HepG2 (cell line): Measurements from ENCODE around the gene MAPK11. TPM values are rescaled to one million over a fixed set of nuclear protein-coding genes. Genes with fewer than 3 reads are reported as not detected.

Source experiments
- ATAC-seq: fragments of 200-7000 bp; cut with Tn5 transposase; 3 replicates; pipeline ENCODE4 v1.9.1; 2020; ENCODE audit warnings: mild to moderate bottlenecking, moderate library complexity
- BruUV-seq: library from RNA; stranded (reverse); fragments of 400-500 nt; replicated peaks from 2 replicates; lab custom pipeline; 2021; lab: Mats Ljungman, UMichigan
- CTCF ChIA-PET: fragments of 300-600 bp; formaldehyde crosslinking; extraction: SDS; loops from one replicate; lab custom pipeline; 2021; ENCODE audit warnings: low total read pairs, inconsistent platforms, low intra/inter-chr PET ratio; lab: Yijun Ruan, JAX
- POLR2A ChIA-PET: fragments of 350-600 bp; sonication (Branson Sonifier 250); formaldehyde crosslinking; loops from one replicate; lab custom pipeline; 2020; ENCODE audit warnings: antibody characterized with exemption, inconsistent platforms; lab: Yijun Ruan, JAX
- DNase-seq: peaks from one replicate; pipeline ENCODE4 v3.0.0-alpha.2; 2015; ENCODE audit warnings: low spot score
- FAIRE-seq: peaks from 3 replicates; lab custom pipeline; 2011; peaks lifted over from hg19 to GRCh38; lab: Jason Lieb, UNC
- H2AFZ ChIP-seq: one replicate; pipeline ENCODE4 v1.6.1; 2011; ENCODE audit warnings: low read length, inconsistent platforms
- H3K27ac ChIP-seq: fragments of 300-600 bp; 3 replicates; pipeline ENCODE4 v1.8.0; 2011; ENCODE audit warnings: mixed run types, mild to moderate bottlenecking, mixed read lengths, low read length, inconsistent platforms; ENCODE audit not compliant: insufficient read depth; ENCODE audit errors: extremely low read length
- H3K27me3 ChIP-seq, 2 experiments: fragments of 200-600 bp in 1 of 2; 2 replicates in 1 of 2; 3 replicates in 1 of 2; pipeline versions ENCODE4 v1.6.0 to v1.8.0; 2011; ENCODE audit warnings: low read length in 2 of 2, mild to moderate bottlenecking in 2 of 2, moderate library complexity in 2 of 2, inconsistent platforms in 1 of 2; ENCODE audit not compliant: insufficient read depth in 2 of 2, control insufficient read depth in 1 of 2
- H3K36me3 ChIP-seq, 2 experiments: fragments of 200-600 bp in 1 of 2; replicated peaks in 1 of 2; 2 replicates in 1 of 2; 3 replicates in 1 of 2; pipeline versions ENCODE4 v1.5.1 to v1.8.0; 2011; ENCODE audit warnings: low read length in 2 of 2, inconsistent platforms in 1 of 2; ENCODE audit not compliant: insufficient read depth in 2 of 2, control insufficient read depth in 1 of 2
- H3K4me1 ChIP-seq: 2 replicates; pipeline ENCODE4 v1.5.1; 2012; ENCODE audit warnings: low read length, inconsistent platforms; ENCODE audit not compliant: insufficient read depth
- H3K4me2 ChIP-seq: 2 replicates; pipeline ENCODE4 v1.6.0; 2011; ENCODE audit warnings: low read depth, low read length, inconsistent platforms
- H3K4me3 ChIP-seq, 3 experiments: fragments of 200-600 bp in 1 of 3; sonication (generic), shearing (Covaris generic) in 1 of 3; replicated peaks in 1 of 3; 2 replicates each; pipeline ENCODE4 v1.5.1; 2011 to 2016; ENCODE audit warnings: low read length in 3 of 3, inconsistent platforms in 2 of 3, low read depth in 2 of 3, mild to moderate bottlenecking in 2 of 3, control low read depth in 1 of 3, mixed read lengths in 1 of 3; ENCODE audit not compliant: insufficient read depth in 1 of 3
- H3K79me2 ChIP-seq: one replicate; pipeline ENCODE4 v1.6.1; 2011; ENCODE audit warnings: low read length, inconsistent platforms; ENCODE audit not compliant: insufficient read depth
- H3K9ac ChIP-seq: 2 replicates; pipeline ENCODE4 v1.6.0; 2011; ENCODE audit warnings: mild to moderate bottlenecking, low read depth, low read length, inconsistent platforms; ENCODE audit not compliant: insufficient read depth
- H3K9me3 ChIP-seq: 2 replicates; pipeline ENCODE4 v1.5.1; 2012; ENCODE audit warnings: mild to moderate bottlenecking, low read length
- H4K20me1 ChIP-seq: 2 replicates; pipeline ENCODE4 v1.6.0; 2011; ENCODE audit warnings: inconsistent platforms, mild to moderate bottlenecking, low read length, moderate library complexity; ENCODE audit not compliant: insufficient read depth
- AGO2 ChIP-seq: fragments of 200-400 bp; formaldehyde crosslinking; optimal IDR thresholded peaks from 2 replicates; pipeline ENCODE3; 2017; ENCODE audit warnings: mild to moderate bottlenecking, low read depth, low read length, moderate library complexity
- FOXO4 ChIP-seq: sonication (generic); formaldehyde crosslinking; conservative IDR thresholded peaks from 2 replicates; pipeline ENCODE4 v1.8.1; 2023; ENCODE audit warnings: missing genetic modification reagents
- IRF2 ChIP-seq: IDR thresholded peaks from 2 replicates; pipeline ENCODE4 v1.6.1; 2018; ENCODE audit warnings: missing genetic modification reagents, missing compliant biosample characterization
- KDM2A ChIP-seq: sonication (generic); formaldehyde crosslinking; IDR thresholded peaks from 2 replicates; pipeline ENCODE4 v1.4.0; 2020; ENCODE audit warnings: low read depth, missing genetic modification reagents, borderline replicate concordance
- KIAA2018 ChIP-seq: sonication (generic); formaldehyde crosslinking; IDR thresholded peaks from 2 replicates; pipeline ENCODE4 v1.5.0; 2020; ENCODE audit warnings: mild to moderate bottlenecking, missing genetic modification reagents, borderline replicate concordance
- NRL ChIP-seq: sonication (generic); formaldehyde crosslinking; IDR thresholded peaks from 2 replicates; pipeline ENCODE4 v1.5.0; 2020; ENCODE audit warnings: missing genetic modification reagents, mild to moderate bottlenecking, moderate library complexity, borderline replicate concordance
- RBFOX2 ChIP-seq: fragments of 200-400 bp; formaldehyde crosslinking; IDR thresholded peaks from 2 replicates; pipeline ENCODE4 v1.6.1; 2017; ENCODE audit warnings: low read depth, mild to moderate bottlenecking, low read length
- ZNF335 ChIP-seq: sonication (generic); formaldehyde crosslinking; IDR thresholded peaks from 2 replicates; pipeline ENCODE4 v1.4.0; 2020; ENCODE audit warnings: missing genetic modification reagents
- ZNF430 ChIP-seq: sonication (generic); formaldehyde crosslinking; IDR thresholded peaks from 2 replicates; pipeline ENCODE4 v1.9.0; 2021; ENCODE audit warnings: mild to moderate bottlenecking, missing genetic modification reagents
- ZNF710 ChIP-seq: sonication (generic); formaldehyde crosslinking; IDR thresholded peaks from 2 replicates; pipeline ENCODE4 v1.5.0; 2020; ENCODE audit warnings: mild to moderate bottlenecking, missing genetic modification reagents, borderline replicate concordance
- WGBS: methylation state at CpG from one replicate; pipeline ENCODE4 v1.1.6; 2017; ENCODE audit warnings: low lambda C conversion rate; 5-methylcytosine and 5-hydroxymethylcytosine counted together
- in situ Hi-C: cut with HindIII; loops from 2 replicates; pipeline ENCODE4 v1.10.0; 2017; ENCODE audit warnings: low pct_unique_long_range_greater_than_20kb; ENCODE audit not compliant: extremely low pct_ligation_motif_present
- intact Hi-C: fragments of 100-400 bp; cut with micrococcal nuclease; formaldehyde crosslinking; loops from one replicate; pipeline ENCODE4 v1.10.0; 2022; ENCODE audit not compliant: unreplicated experiment
- polyA plus RNA-seq, 8 experiments: library from polyadenylated mRNA; depleted of rRNA in 3 of 8; stranded (reverse) in 7 of 8; unstranded in 1 of 8; fragments of >200 nt; fragmentation: Illumina TruSeq in 4 of 8; extraction: Trizol in 4 of 8; gene quantifications; 2 replicates each; pipeline versions ENCODE4 v1.2.1 to v1.2.3, GENCODE V29; 2011 to 2016; ENCODE audit warnings: low read depth in 4 of 8, missing spikeins in 1 of 8, mixed read lengths in 1 of 8; ENCODE audit not compliant: insufficient read depth in 1 of 8
- total RNA-seq, 5 experiments: library from RNA; depleted of rRNA; stranded (reverse); fragments of >200 nt; fragmentation: Illumina TruSeq; extraction: Trizol; gene quantifications; 2 replicates each; pipeline ENCODE4 v1.2.3, GENCODE V29; 2016; ENCODE audit warnings: low read depth in 1 of 5

The MAPK11 gene
- total and polyA plus RNA-seq, 2 of the 13 experiments (the other 11 are each of a cell fraction or from before 2014, with no cell fraction given): 0.15 to 0.17 TPM

GRCh38 chr22:50249341-50250248 is 20.6 kb downstream of the MAPK11 start:
- in situ Hi-C loops: no loop called here
- WGBS: 100% methylated on average over 1 of the region's 32 CpGs
- H2AFZ ChIP-seq: no peak overlapping the region
- H3K4me2 ChIP-seq: peak overlapping the region; percentile 96
- H3K27ac ChIP-seq: no peak overlapping the region
- ChIA-PET POLR2A (interaction anchor here (1.5 to 2.3 kb wide), 5 partner anchors 8 to 276 kb away, joined by 3 to 7 read pairs (median 4); partner anchors contain the start of genes DENND6B and SCO2), CTCF (interaction anchor here (1.2 kb wide), 1 partner anchor 9 kb away, joined by 4 read pairs; no protein-coding TSS in a partner anchor)
- no TSS peak for BruUV-seq
- peaks cover 49% of the 10 kb centered on the region for H3K4me1 ChIP-seq
- ATAC-seq (no peak), FAIRE-seq (no peak), DNase-seq (no peak)
- no peaks in the 10 kb centered on the region; a peak in 1 of 5 replicates for H3K27me3 ChIP-seq
- peak overlapping the region in 2 of 3 experiments; percentile 84 to 92; a peak in 4 of 6 replicates for H3K4me3 ChIP-seq
- H3K36me3 ChIP-seq: peaks cover 2 to 9% of the 10 kb centered on the region in 2 experiments; a peak in 2 of 5 replicates
- peaks cover 13% of the 10 kb centered on the region for H3K79me2 ChIP-seq
- H3K9me3 ChIP-seq: no peaks in the 10 kb centered on the region
- H4K20me1 ChIP-seq: no peaks in the 10 kb centered on the region
- intact Hi-C loops: no loop called here
- H3K9ac ChIP-seq: peak overlapping the region; percentile 84
- peak; percentile 57 for TF ChIP-seq RBFOX2
- no peak for TF ChIP-seq KIAA2018 (CRISPR knock-in tag)
- 0 out of 2 replicates have a peak, but pooled peaks have one; percentile 74 for TF ChIP-seq FOXO4
- TF ChIP-seq ZNF335 (CRISPR knock-in tag): no peak
- TF ChIP-seq NRL (CRISPR knock-in tag): 0 out of 2 replicates have a peak, but pooled peaks have one; percentile 30
- peak; percentile 83 for TF ChIP-seq AGO2
- TF ChIP-seq ZNF710 (CRISPR knock-in tag): 0 out of 2 replicates have a peak, but pooled peaks have one; percentile 2
- no peak for TF ChIP-seq ZNF430 (CRISPR knock-in tag)
- TF ChIP-seq IRF2 (CRISPR knock-in tag): no peak
- TF ChIP-seq KDM2A (CRISPR knock-in tag): no peak
